Breast epithelium (tissue), 3 donors: ENCODE data around the gene PMS1.

ENCODE experiments used
- POLR2A ChIP-seq: fragments of 450-650 bp; IDR thresholded peaks from one replicate; pipeline ENCODE4 v1.6.1; 2016; ENCODE audit warnings: antibody characterized with exemption, mild to moderate bottlenecking, moderate library complexity
- POLR2AphosphoS5 ChIP-seq, 3 donors: sonication (generic); formaldehyde crosslinking; IDR thresholded peaks; one replicate each; pipeline ENCODE4 v1.6.1; 2017; ENCODE audit warnings: antibody characterized with exemption in 3 of 3
- TF ChIP-seq, protein P1 (sequence below), 3 donors: fragments of 450-650 bp; IDR thresholded peaks; one replicate each; pipeline ENCODE4 v1.5.1; 2016 to 2017; ENCODE audit warnings: antibody characterized with exemption in 3 of 3, mild to moderate bottlenecking in 3 of 3, moderate library complexity in 3 of 3

DNA sequence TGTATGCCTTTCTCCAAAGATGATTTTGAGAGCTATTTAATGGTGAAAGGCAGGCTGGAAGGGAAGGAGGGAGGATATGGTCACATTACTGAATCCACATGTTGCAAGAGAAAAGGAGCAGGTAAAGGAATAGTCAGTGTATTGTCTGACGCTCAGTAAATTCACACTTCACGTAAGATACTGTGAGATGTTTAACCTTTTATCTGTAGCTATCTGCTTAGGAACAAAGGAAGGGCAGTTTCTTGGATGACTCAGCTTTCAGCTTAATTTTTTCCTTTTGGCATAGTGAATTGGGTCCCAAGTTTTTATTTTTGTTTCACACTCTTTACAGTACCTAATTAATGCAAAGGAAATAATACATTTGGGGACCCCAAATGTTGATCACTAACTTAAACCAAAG, 96.2 kb downstream of the PMS1 start:
- TF ChIP-seq, protein P1, sequence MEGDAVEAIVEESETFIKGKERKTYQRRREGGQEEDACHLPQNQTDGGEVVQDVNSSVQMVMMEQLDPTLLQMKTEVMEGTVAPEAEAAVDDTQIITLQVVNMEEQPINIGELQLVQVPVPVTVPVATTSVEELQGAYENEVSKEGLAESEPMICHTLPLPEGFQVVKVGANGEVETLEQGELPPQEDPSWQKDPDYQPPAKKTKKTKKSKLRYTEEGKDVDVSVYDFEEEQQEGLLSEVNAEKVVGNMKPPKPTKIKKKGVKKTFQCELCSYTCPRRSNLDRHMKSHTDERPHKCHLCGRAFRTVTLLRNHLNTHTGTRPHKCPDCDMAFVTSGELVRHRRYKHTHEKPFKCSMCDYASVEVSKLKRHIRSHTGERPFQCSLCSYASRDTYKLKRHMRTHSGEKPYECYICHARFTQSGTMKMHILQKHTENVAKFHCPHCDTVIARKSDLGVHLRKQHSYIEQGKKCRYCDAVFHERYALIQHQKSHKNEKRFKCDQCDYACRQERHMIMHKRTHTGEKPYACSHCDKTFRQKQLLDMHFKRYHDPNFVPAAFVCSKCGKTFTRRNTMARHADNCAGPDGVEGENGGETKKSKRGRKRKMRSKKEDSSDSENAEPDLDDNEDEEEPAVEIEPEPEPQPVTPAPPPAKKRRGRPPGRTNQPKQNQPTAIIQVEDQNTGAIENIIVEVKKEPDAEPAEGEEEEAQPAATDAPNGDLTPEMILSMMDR (IDR thresholded peaks at IDR 0.05) = no peak
- no peak for TF ChIP-seq POLR2A
- no peak for TF ChIP-seq POLR2AphosphoS5 (IDR thresholded peaks at IDR 0.05)
